H1 (cell line): ENCODE results near the gene CLDN3. TPM values are rescaled to one million over a fixed set of nuclear protein-coding genes. Genes with fewer than 3 reads are reported as not detected.
A peak's percentile ranks its signal among the peaks of the same experiment; 100 is the strongest.

Source experiments
- BCL11A ChIP-seq, 2 experiments: IDR thresholded peaks; one replicate each; pipeline ENCODE4 v1.6.1; 2011; ENCODE audit warnings: low read depth in 2 of 2, low read length in 2 of 2, mild to moderate bottlenecking in 2 of 2
- CBX8 ChIP-seq: fragments of 300-800, 300-1000 bp; sonication (generic); IDR thresholded peaks from 2 replicates; pipeline ENCODE4 v1.7.1; 2016; ENCODE audit warnings: low read depth, low read length, borderline replicate concordance
- EZH2 ChIP-seq: fragments of 200-600 bp; sonication (generic); IDR thresholded peaks from 2 replicates; pipeline ENCODE4 v1.7.1; 2012; ENCODE audit warnings: low read depth, mild to moderate bottlenecking, moderate library complexity, low read length, inconsistent platforms; ENCODE audit not compliant: severe bottlenecking
- FOSL1 ChIP-seq: IDR thresholded peaks from 2 replicates; pipeline ENCODE4 v1.6.1; 2011; ENCODE audit warnings: mild to moderate bottlenecking, low read depth, low read length, moderate library complexity; ENCODE audit not compliant: insufficient read depth
- HDAC2 ChIP-seq, 2 experiments: fragments of 300-600 bp in 1 of 2; sonication (generic) in 1 of 2; IDR thresholded peaks; 2 replicates each; pipeline ENCODE4 v1.6.1; 2011 to 2012; ENCODE audit warnings: low read depth in 2 of 2, low read length in 2 of 2, mild to moderate bottlenecking in 2 of 2, moderate library complexity in 2 of 2, borderline replicate concordance in 1 of 2, inconsistent platforms in 1 of 2
- KDM5A ChIP-seq: fragments of 200-600 bp; IDR thresholded peaks from 2 replicates; pipeline ENCODE4 v1.7.1; 2012; ENCODE audit warnings: mild to moderate bottlenecking, low read length, inconsistent platforms, mixed read lengths
- MAX ChIP-seq: IDR thresholded peaks from 2 replicates; pipeline ENCODE4 v1.6.1; 2012; ENCODE audit warnings: inconsistent platforms
- POU5F1 ChIP-seq: IDR thresholded peaks from 2 replicates; pipeline ENCODE4 v1.6.1; 2011; ENCODE audit warnings: low read depth, mild to moderate bottlenecking, low read length, moderate library complexity
- RAD21 ChIP-seq, 2 experiments: IDR thresholded peaks in 1 of 2; conservative IDR thresholded peaks in 1 of 2; 2 replicates each; pipeline ENCODE4 v1.6.1; 2011; ENCODE audit warnings: low read depth in 2 of 2, low read length in 2 of 2, improper control_type of control experiment in 1 of 2, inconsistent platforms in 1 of 2, mild to moderate bottlenecking in 1 of 2, moderate library complexity in 1 of 2
- RBBP5 ChIP-seq: IDR thresholded peaks from 2 replicates; pipeline ENCODE4 v1.7.1; 2012; ENCODE audit warnings: low read depth, mild to moderate bottlenecking, inconsistent platforms, low read length, moderate library complexity, borderline replicate concordance
- SAP30 ChIP-seq: fragments of 300-600 bp; sonication (generic); IDR thresholded peaks from 2 replicates; pipeline ENCODE4 v1.7.1; 2012; ENCODE audit warnings: low read length, moderate library complexity, mild to moderate bottlenecking, inconsistent platforms; ENCODE audit not compliant: insufficient read depth, insufficient replicate concordance
- YY1 ChIP-seq: IDR thresholded peaks from 2 replicates; pipeline ENCODE4 v1.6.1; 2011; ENCODE audit warnings: low read depth, mild to moderate bottlenecking, low read length
- polyA plus RNA-seq, 7 experiments: library from polyadenylated mRNA; depleted of rRNA in 3 of 7; stranded (reverse) in 5 of 7; unstranded in 2 of 7; fragments of >200 nt in 5 of 7; fragments of 200-250 nt in 2 of 7; gene quantifications; 1 replicate in 5 of 7; 2 replicates in 1 of 7; 4 replicates in 1 of 7; pipeline versions ENCODE4 v1.2.1 to v1.2.3, GENCODE V29; 2011 to 2013; ENCODE audit warnings: missing spikeins in 2 of 7, mixed read lengths in 2 of 7
- total RNA-seq: library from RNA; stranded (reverse); fragmentation: NEBNext Ultra II Directional; extraction: Animal tissue kit (Norgen Biotek cat#: 25700); gene quantifications from 2 replicates; pipeline ENCODE4 v1.2.1, GENCODE V29; 2021
- TF ChIP-seq, protein P1 (sequence below), 3 experiments: IDR thresholded peaks; 1 replicate in 2 of 3; 2 replicates in 1 of 3; pipeline versions ENCODE4 v1.5.1 to v1.6.1; 2011; ENCODE audit warnings: low read length in 3 of 3, mild to moderate bottlenecking in 3 of 3, inconsistent platforms in 2 of 3, low read depth in 1 of 3, moderate library complexity in 1 of 3; ENCODE audit not compliant: insufficient read depth in 1 of 3; ENCODE audit errors: control extremely low read depth in 1 of 3

The CLDN3 gene
- total and polyA plus RNA-seq, 2 of the 8 experiments (the other 6 are each of a cell fraction or from before 2014, with no cell fraction given) = 19.1 to 65.2 TPM

GRCh38 chr7:73738612-73739386, 31.3 kb downstream of the CLDN3 start, which contains the start of gene ABHD11 (continued):
- TF ChIP-seq, protein P1, sequence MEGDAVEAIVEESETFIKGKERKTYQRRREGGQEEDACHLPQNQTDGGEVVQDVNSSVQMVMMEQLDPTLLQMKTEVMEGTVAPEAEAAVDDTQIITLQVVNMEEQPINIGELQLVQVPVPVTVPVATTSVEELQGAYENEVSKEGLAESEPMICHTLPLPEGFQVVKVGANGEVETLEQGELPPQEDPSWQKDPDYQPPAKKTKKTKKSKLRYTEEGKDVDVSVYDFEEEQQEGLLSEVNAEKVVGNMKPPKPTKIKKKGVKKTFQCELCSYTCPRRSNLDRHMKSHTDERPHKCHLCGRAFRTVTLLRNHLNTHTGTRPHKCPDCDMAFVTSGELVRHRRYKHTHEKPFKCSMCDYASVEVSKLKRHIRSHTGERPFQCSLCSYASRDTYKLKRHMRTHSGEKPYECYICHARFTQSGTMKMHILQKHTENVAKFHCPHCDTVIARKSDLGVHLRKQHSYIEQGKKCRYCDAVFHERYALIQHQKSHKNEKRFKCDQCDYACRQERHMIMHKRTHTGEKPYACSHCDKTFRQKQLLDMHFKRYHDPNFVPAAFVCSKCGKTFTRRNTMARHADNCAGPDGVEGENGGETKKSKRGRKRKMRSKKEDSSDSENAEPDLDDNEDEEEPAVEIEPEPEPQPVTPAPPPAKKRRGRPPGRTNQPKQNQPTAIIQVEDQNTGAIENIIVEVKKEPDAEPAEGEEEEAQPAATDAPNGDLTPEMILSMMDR (IDR thresholded peaks at IDR 0.05; ENCODE audit: control extremely low read depth in 1 of 3, insufficient read depth in 1 of 3, low read depth in 1 of 3, low read length in 3 of 3) = no peak
- TF ChIP-seq POU5F1 (no peak), CBX8 (no peak), HDAC2 (IDR thresholded peaks at IDR 0.05; ENCODE audit: borderline replicate concordance in 1 of 2, low read depth in 2 of 2, low read length in 2 of 2) (0 out of 4 replicates have a peak, but pooled peaks of 1 of the 2 experiments have one; percentile 3), YY1 (no peak), RBBP5 (peak; percentile 70), MAX (no peak; the same call in 1 of the 2 replicates), SAP30 (no peak), FOSL1 (no peak), BCL11A (IDR thresholded peaks at IDR 0.05; ENCODE audit: low read depth in 2 of 2, low read length in 2 of 2) (no peak), RAD21 (IDR thresholded peaks at IDR 0.05 in 1 of 2, conservative IDR thresholded peaks at IDR 0.05 in 1 of 2; ENCODE audit: low read depth in 2 of 2, low read length in 2 of 2) (peak in 1 of 2 experiments; percentile 12; a peak in 1 of 4 replicates), EZH2 (no peak), KDM5A (no peak)
